ENCODE data around the gene UFC1.

DNA sequence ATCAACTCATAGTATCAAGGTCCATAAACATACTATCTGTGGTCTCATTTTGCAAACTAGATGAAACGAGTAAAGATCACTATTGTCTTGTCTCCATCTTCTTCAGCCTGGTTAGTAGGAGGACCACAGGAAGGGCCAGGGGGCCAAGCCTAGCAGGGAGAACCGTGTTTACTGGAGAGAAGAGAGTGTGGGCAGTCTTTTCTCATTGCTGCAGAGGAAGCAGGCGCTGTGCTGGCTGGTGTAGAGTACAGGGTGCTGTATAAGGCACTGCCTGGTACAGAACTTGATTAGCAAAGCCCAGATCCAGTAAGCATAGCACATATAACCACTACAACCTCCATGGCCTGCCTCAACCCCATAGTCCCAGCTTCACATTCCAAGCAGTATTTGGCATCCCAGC, 33.5 kb downstream of the UFC1 start:
- TF ChIP-seq EZH2 (IDR thresholded peaks at IDR 0.05) = no peak
- TF ChIP-seq POLR2AphosphoS5 (IDR thresholded peaks at IDR 0.05; ENCODE audit: borderline replicate concordance, low read depth, low read length) = no peak

Measured in SK-N-MC (cell line).